Gastrocnemius medialis (tissue), 4 donors: ENCODE data around the gene IFIT3.

ENCODE experiments used
- POLR2A ChIP-seq, 2 donors: fragments of 450-650 bp; IDR thresholded peaks; one replicate each; pipeline ENCODE4 v1.6.1; 2017; ENCODE audit warnings: antibody characterized with exemption in 2 of 2, mild to moderate bottlenecking in 2 of 2, moderate library complexity in 2 of 2
- TF ChIP-seq, protein P1 (sequence below), 5 experiments: fragments of 450-650 bp in 3 of 5; fragments of 200-600 bp in 2 of 5; sonication (generic) in 2 of 5; IDR thresholded peaks in 4 of 5; conservative IDR thresholded peaks in 1 of 5; 1 replicate in 4 of 5; 2 replicates in 1 of 5; pipeline ENCODE4 v1.5.1; 2016 to 2019; ENCODE audit warnings: antibody characterized with exemption in 5 of 5, mild to moderate bottlenecking in 3 of 5, moderate library complexity in 3 of 5

GRCh38 chr10:89368129-89368528, 40.3 kb downstream of the IFIT3 start:
- TF ChIP-seq POLR2A (IDR thresholded peaks at IDR 0.05) = no peak
- TF ChIP-seq, protein P1, sequence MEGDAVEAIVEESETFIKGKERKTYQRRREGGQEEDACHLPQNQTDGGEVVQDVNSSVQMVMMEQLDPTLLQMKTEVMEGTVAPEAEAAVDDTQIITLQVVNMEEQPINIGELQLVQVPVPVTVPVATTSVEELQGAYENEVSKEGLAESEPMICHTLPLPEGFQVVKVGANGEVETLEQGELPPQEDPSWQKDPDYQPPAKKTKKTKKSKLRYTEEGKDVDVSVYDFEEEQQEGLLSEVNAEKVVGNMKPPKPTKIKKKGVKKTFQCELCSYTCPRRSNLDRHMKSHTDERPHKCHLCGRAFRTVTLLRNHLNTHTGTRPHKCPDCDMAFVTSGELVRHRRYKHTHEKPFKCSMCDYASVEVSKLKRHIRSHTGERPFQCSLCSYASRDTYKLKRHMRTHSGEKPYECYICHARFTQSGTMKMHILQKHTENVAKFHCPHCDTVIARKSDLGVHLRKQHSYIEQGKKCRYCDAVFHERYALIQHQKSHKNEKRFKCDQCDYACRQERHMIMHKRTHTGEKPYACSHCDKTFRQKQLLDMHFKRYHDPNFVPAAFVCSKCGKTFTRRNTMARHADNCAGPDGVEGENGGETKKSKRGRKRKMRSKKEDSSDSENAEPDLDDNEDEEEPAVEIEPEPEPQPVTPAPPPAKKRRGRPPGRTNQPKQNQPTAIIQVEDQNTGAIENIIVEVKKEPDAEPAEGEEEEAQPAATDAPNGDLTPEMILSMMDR (IDR thresholded peaks at IDR 0.05 in 4 of 5, conservative IDR thresholded peaks at IDR 0.05 in 1 of 5) = no peak
